ENCODE measurements around the gene SNRNP200. TPM values are rescaled to one million over a fixed set of nuclear protein-coding genes. Genes with fewer than 3 reads are reported as not detected.

SNRNP200 gene
- total and polyA plus RNA-seq, 2 donors (not counting 1 experiment from before 2014, with no cell fraction given), result 211 to 216 TPM

GRCh38 chr2:96326564-96326963, 21.2 kb upstream of the SNRNP200 start:
- intact Hi-C loops (cut with micrococcal nuclease), result loop anchor here (10.0 kb wide), 2 partner anchors 208 to 308 kb away; partner anchors contain the start of genes ARID5A and KANSL3
- H3K9ac ChIP-seq (ENCODE audit: low read length), result no peak overlapping the region
- peaks cover 17 to 35% of the 10 kb centered on the region in 2 donors for H3K4me1 ChIP-seq (ENCODE audit: control insufficient read depth in 2 of 2, insufficient read depth in 2 of 2, low read length in 2 of 2)
- peaks cover 5% of the 10 kb centered on the region for H3K79me2 ChIP-seq (ENCODE audit: control insufficient read depth, insufficient read depth, low read length)
- Mint-ChIP-seq H3K27ac (no peak overlapping the region), H3K4me1 (peaks cover 27% of the 10 kb centered on the region), H3K27me3 (no peaks in the 10 kb centered on the region), H3K9me3 (ENCODE audit: insufficient read depth) (no peaks in the 10 kb centered on the region), H3K4me3 (no peak overlapping the region)
- ATAC-seq (ENCODE audit: low read depth), result no peak
- no peak overlapping the region for H2AFZ ChIP-seq (ENCODE audit: insufficient read depth, low read depth, low read length, poor library complexity, severe bottlenecking)
- no peak overlapping the region for H3K27ac ChIP-seq (ENCODE audit: low read length in 2 of 2)
- ChIA-PET CTCF (interaction anchor here (1.0 kb wide), 1 partner anchor 183 kb away, joined by 3 read pairs; no protein-coding TSS in a partner anchor), POLR2A (interaction anchor here (2.5 kb wide), 1 partner anchor 9 kb away, joined by 16 read pairs; the partner anchor contains the start of gene NCAPH)
- H3K36me3 ChIP-seq (replicated peaks in 1 of 2; ENCODE audit: control extremely low read depth in 1 of 2, control insufficient read depth in 1 of 2, extremely low read depth in 1 of 2, insufficient read depth in 2 of 2, low read length in 1 of 2), result no peaks in the 10 kb centered on the region
- TF ChIP-seq CTCF (IDR thresholded peaks at IDR 0.05), result no peak
- no peak for DNase-seq
- WGBS (ENCODE audit: insufficient coverage), result 97% methylated on average over 8 of the region's 8 CpGs
- no peaks in the 10 kb centered on the region for H3K27me3 ChIP-seq (replicated peaks in 1 of 4; ENCODE audit: control extremely low read depth in 1 of 4, control insufficient read depth in 3 of 4, insufficient read depth in 4 of 4, low read length in 3 of 4)
- H4K20me1 ChIP-seq (ENCODE audit: control insufficient read depth, insufficient read depth, low read length, poor library complexity, severe bottlenecking), result no peaks in the 10 kb centered on the region
- peak overlapping the region; percentile 88 for H3K4me2 ChIP-seq (replicated peaks; ENCODE audit: low read depth, low read length, poor library complexity, severe bottlenecking)
- no peak overlapping the region for H3K4me3 ChIP-seq (ENCODE audit: control extremely low read depth in 1 of 5, extremely low read depth in 1 of 5, insufficient read depth in 1 of 5, low read depth in 2 of 5, low read length in 4 of 5)
- no peaks in the 10 kb centered on the region for H3K9me3 ChIP-seq (ENCODE audit: control extremely low read depth in 1 of 3, control insufficient read depth in 2 of 3, insufficient read depth in 1 of 3, low read length in 2 of 3)

- H3K4me1 ChIP-seq (ENCODE audit: control insufficient read depth in 2 of 2, insufficient read depth in 2 of 2, low read length in 2 of 2), result peaks cover 19 to 37% of the 10 kb centered on the region in 2 donors
- DNase-seq (peak; percentile 50), ATAC-seq (ENCODE audit: low read depth) (no peak)
- Mint-ChIP-seq H3K27ac (peak overlapping the region; percentile 82), H3K9me3 (ENCODE audit: insufficient read depth) (no peaks in the 10 kb centered on the region), H3K27me3 (no peaks in the 10 kb centered on the region), H3K4me1 (peaks cover 28% of the 10 kb centered on the region), H3K4me3 (peak overlapping the region; percentile 95)
- H3K79me2 ChIP-seq (ENCODE audit: control insufficient read depth, insufficient read depth, low read length), result peaks cover 5% of the 10 kb centered on the region
- no peaks in the 10 kb centered on the region for H3K27me3 ChIP-seq (replicated peaks in 1 of 4; ENCODE audit: control extremely low read depth in 1 of 4, control insufficient read depth in 3 of 4, insufficient read depth in 4 of 4, low read length in 3 of 4)
- H3K4me2 ChIP-seq (replicated peaks; ENCODE audit: low read depth, low read length, poor library complexity, severe bottlenecking), result peak overlapping the region; percentile 88
- no peaks in the 10 kb centered on the region for H3K36me3 ChIP-seq (replicated peaks in 1 of 2; ENCODE audit: control extremely low read depth in 1 of 2, control insufficient read depth in 1 of 2, extremely low read depth in 1 of 2, insufficient read depth in 2 of 2, low read length in 1 of 2)
- peak overlapping the region; percentile 57 to 81 (median 70) for H3K4me3 ChIP-seq (ENCODE audit: control extremely low read depth in 1 of 5, extremely low read depth in 1 of 5, insufficient read depth in 1 of 5, low read depth in 2 of 5, low read length in 4 of 5)
- WGBS (ENCODE audit: insufficient coverage), result 3% methylated on average over 7 of the region's 8 CpGs
- peak overlapping the region in 1 of 2 donors; percentile 47 for H3K27ac ChIP-seq (ENCODE audit: low read length in 2 of 2)
- ChIA-PET CTCF (interaction anchor here (1.0 kb wide), 1 partner anchor 184 kb away, joined by 3 read pairs; no protein-coding TSS in a partner anchor), POLR2A (interaction anchor here (2.5 kb wide), 1 partner anchor 9 kb away, joined by 16 read pairs; the partner anchor contains the start of gene NCAPH)
- no peaks in the 10 kb centered on the region for H4K20me1 ChIP-seq (ENCODE audit: control insufficient read depth, insufficient read depth, low read length, poor library complexity, severe bottlenecking)
- H3K9me3 ChIP-seq (ENCODE audit: control extremely low read depth in 1 of 3, control insufficient read depth in 2 of 3, insufficient read depth in 1 of 3, low read length in 2 of 3), result no peaks in the 10 kb centered on the region
- intact Hi-C loops (cut with micrococcal nuclease), result loop anchor here (1.0 to 10.0 kb wide), 4 partner anchors 9 to 309 kb away; partner anchors contain the start of genes ARID5A, CIAO1, KANSL3 and NCAPH
- TF ChIP-seq CTCF (IDR thresholded peaks at IDR 0.05), result no peak
- no peak for TF ChIP-seq EZH2 (IDR thresholded peaks at IDR 0.05; ENCODE audit: borderline replicate concordance, insufficient read depth, low read depth, low read length, poor library complexity, severe bottlenecking)
- H3K9ac ChIP-seq (ENCODE audit: low read length), result peak overlapping the region; percentile 74
- peak overlapping the region; percentile 86 for H2AFZ ChIP-seq (ENCODE audit: insufficient read depth, low read depth, low read length, poor library complexity, severe bottlenecking)
Measured at GRCh38 chr2:96325884-96326255, 20.5 kb upstream of the SNRNP200 start.
